GM12892 (cell line): Measurements from ENCODE around the gene C2CD3.

Experiments
- DNase-seq: peaks from one replicate; pipeline ENCODE4 v3.0.0; 2011; ENCODE audit not compliant: insufficient read length
- FAIRE-seq: peaks from 2 replicates; lab custom pipeline; 2011; peaks lifted over from hg19 to GRCh38; lab: Jason Lieb, UNC
- POLR2A ChIP-seq: IDR thresholded peaks from 2 replicates; pipeline ENCODE4 v1.6.1; 2011; ENCODE audit warnings: low read depth, low read length, control low read depth
- POLR2AphosphoS5 ChIP-seq: IDR thresholded peaks from 2 replicates; pipeline ENCODE4 v1.6.1; 2011; ENCODE audit warnings: low read depth, low read length, control low read depth
- TAF1 ChIP-seq: IDR thresholded peaks from 2 replicates; pipeline ENCODE4 v1.6.1; 2011; ENCODE audit warnings: low read depth, mild to moderate bottlenecking, control low read depth, low read length, borderline replicate concordance

The C2CD3 gene

GRCh38 chr11:74185285-74185684, 14.5 kb upstream of the C2CD3 start:
- DNase-seq = no peak
- FAIRE-seq = no peak
- no peak for TF ChIP-seq POLR2AphosphoS5

DNA sequence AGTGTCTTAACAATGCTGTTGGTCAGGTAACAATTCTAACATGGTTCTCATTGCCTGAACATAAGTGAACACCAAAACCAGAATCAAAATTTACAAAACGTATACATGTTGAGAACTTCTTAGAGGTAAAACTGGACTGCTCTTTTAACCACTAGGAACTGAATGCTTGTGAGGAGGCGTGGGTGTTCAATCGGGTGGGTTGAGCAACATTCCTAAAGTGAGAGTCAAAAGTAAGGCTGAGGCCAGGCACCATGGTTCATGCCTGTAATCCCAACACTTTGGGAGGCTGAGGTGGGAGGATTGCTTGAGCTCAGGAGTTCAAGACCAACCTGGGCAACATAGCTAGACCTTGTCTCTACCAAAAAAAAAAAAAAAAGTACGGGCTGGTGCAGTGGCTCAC, 11.8 kb upstream of the C2CD3 start:
- FAIRE-seq = no peak

GRCh38 chr11:74179234-74180052, 8.6 kb upstream of the C2CD3 start:
- DNase-seq = no peak
- FAIRE-seq = no peak
- TF ChIP-seq POLR2A (no peak), POLR2AphosphoS5 (no peak), TAF1 (no peak)

More for the DNA sequence above, 11.8 kb upstream of the C2CD3 start:
- no peak for DNase-seq
- TF ChIP-seq POLR2A (no peak), POLR2AphosphoS5 (no peak), TAF1 (no peak)

GRCh38 chr11:74175920-74176319, 5.1 kb upstream of the C2CD3 start:
- TF ChIP-seq POLR2A = no peak
- no peak for TF ChIP-seq TAF1
- TF ChIP-seq POLR2AphosphoS5 = no peak
- DNase-seq (no peak), FAIRE-seq (no peak)

DNA sequence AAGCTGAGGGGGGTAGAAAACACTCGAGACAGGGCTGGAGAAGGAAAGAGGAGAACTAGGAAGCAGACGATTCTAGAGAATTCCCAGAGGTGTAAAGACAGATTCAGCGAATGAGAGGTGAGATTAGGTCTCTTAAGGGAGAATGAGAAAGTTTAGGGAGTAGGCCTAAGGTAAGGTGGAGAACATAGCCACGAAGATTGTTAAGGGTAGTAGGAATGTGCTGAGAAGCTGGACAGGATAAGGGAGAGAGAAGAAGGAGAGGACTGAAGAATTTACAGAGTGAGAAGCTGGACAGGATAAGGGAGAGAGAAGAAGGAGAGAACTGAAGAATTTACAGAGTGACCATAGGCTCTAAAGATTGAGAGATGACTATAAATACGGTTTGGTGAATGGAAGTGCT, 1.2 kb upstream of the C2CD3 start:
- DNase-seq (no peak), FAIRE-seq (peak; percentile 81)
- TF ChIP-seq POLR2A = no peak
- TF ChIP-seq POLR2AphosphoS5 = no peak
- no peak for TF ChIP-seq TAF1

DNA sequence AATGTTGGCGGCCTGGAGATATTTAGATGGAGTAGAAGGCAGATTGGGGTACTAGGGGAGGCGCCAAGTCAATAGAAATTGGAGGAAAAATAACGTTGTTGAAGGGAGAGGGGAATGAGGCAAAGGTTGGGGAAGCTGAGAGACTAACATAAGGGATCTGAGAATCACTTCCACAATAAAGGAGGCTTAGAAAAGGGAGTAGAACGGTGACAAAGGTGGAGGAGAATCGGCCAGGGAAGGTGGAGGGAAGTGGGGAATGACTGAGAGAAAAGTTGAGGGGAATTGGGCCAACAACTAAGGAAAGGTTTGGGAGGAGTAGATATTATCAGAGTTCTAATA, 797 bp upstream of the C2CD3 start:
- peak; percentile 46 for FAIRE-seq
- DNase-seq = no peak

DNA sequence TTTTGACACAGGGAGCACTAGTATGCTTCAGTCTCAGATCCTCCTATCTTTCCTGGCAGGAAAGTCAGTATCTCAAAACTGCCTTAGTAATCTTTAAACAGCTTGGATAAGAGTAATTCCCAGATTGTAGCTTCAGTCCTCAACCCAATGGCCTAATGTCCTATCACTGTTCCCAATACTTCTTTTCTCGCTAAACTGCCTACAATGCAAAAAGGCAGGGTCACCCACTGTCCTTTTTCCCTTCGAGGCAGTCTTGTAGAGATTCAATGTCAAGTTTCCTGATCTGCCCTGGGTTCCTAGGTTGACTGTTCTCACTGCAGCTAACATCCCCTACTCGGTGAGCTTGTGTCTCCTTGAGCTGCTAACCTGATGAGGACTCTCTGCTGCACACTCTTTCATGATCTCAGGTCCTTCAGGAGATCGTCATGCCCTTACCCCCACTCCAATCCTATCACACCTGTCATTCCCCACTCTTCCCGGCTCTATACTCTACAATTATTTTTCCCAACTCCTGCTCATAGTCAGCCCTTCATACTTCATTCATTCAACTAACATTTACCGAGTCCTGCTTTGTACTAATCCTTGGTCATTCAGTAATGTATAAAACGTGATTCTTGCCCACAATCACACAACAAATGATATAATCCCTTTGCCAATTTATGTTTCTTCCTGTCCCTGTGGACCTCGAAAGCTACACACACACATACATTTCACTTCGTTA, 904 bp downstream of the C2CD3 start:
- TF ChIP-seq POLR2A (no peak), POLR2AphosphoS5 (no peak), TAF1 (no peak)
- peak; percentile 87 for FAIRE-seq
- DNase-seq = no peak

More for the DNA sequence above, 797 bp upstream of the C2CD3 start:
- no peak for TF ChIP-seq POLR2A
- TF ChIP-seq TAF1 = no peak
- no peak for TF ChIP-seq POLR2AphosphoS5

DNA sequence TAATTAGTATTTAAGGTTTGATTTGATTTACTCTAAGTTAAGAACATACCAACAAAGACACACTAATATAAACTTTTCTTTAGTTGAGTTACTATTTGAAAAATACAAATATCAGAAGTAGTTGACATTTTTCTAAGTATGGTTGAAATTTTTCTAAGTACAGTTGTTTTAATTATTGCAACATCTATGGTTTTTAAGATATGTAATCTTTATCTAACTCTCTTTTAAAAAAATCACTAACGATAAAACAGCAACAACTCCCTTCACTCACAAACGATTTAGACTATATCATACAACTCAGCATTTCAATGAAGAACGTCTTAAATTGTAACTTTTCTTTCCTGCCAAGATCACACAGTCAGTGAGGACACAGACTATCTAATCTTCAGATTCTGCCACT, 2.0 kb downstream of the C2CD3 start:
- FAIRE-seq (no peak), DNase-seq (no peak)
- TF ChIP-seq TAF1 (no peak), POLR2A (no peak), POLR2AphosphoS5 (no peak)

DNA sequence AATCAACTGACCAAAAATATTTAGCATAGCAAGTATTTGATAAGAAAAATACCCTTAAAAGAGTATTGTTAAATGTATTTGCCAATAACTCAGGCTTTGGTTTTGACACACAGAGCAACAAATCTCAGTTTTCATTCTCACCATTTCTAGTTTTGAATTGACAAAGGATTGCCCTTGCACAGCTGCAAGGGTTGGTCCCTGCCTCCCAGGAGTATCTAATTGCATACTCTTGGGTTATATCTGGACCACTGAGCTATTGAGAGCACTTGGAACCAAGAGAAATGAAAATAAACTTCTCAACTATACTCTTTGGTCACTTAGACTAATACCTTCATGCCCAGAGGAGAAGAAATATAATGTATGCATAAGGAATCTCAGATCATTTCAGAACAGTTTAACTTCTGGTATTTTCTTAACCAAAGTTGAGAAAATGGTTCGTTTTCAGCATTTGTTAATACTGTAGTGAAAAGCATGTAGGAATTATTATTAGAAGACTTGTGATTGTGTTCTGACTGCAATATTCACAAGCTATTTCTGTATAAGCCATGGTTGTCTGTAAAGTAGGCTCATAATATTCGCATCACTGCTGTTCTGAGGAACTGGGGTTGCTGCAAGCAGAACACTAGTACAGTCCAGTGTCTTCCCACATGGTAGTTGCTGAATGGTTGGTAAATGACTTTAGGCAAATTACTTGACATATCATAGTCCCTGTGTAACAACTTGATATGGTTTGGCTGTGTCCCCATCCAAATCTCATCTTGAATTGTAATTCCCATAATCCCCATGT, 7.9 kb downstream of the C2CD3 start:
- FAIRE-seq (peak; percentile 81), DNase-seq (peak; percentile 17)
- TF ChIP-seq POLR2A = no peak
- TF ChIP-seq TAF1 = no peak
- no peak for TF ChIP-seq POLR2AphosphoS5

- DNase-seq (no peak), FAIRE-seq (no peak)
- TF ChIP-seq TAF1 = no peak
- TF ChIP-seq POLR2A = no peak
- no peak for TF ChIP-seq POLR2AphosphoS5
Measured at GRCh38 chr11:74159642-74160041, 11.2 kb downstream of the C2CD3 start.

DNA sequence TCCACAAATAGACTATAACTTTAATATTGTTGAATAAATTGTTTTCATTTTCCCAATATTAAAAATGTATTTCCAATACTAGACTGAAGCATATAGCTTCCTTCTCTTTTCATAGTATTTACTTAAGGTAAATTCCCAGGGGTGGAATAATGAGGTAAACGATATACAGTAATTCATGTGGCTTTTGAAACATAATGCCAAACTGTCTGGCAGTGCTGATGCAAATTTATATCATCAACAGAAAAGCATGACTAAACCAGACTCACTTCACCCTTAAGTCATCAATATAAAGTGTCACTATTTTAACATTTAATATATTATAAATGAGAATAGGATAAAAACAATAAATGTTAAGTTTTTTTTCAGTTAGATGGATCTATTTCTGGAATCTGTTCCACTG, 13.6 kb downstream of the C2CD3 start:
- TF ChIP-seq TAF1 = no peak
- TF ChIP-seq POLR2A = no peak
- no peak for TF ChIP-seq POLR2AphosphoS5
- DNase-seq (no peak), FAIRE-seq (no peak)
